Mesenchymal stem cell (in vitro differentiated cells and primary cell): ENCODE data around the gene ELFN1.

ENCODE experiments used
- DNase-seq: peaks from one replicate; pipeline ENCODE4 v3.0.0-alpha.2; 2013
- H2AFZ ChIP-seq: one replicate; pipeline ENCODE4 v1.6.1; 2013; ENCODE audit warnings: low read depth, mild to moderate bottlenecking, control low read depth, inconsistent platforms, low read length, moderate library complexity
- H2AK5ac ChIP-seq: 2 replicates; pipeline ENCODE4 v1.6.1; 2013; ENCODE audit warnings: low read length, moderate library complexity, mild to moderate bottlenecking, inconsistent platforms; ENCODE audit not compliant: severe bottlenecking
- H2BK120ac ChIP-seq: one replicate; pipeline ENCODE4 v1.6.1; 2013; ENCODE audit warnings: low read depth, mild to moderate bottlenecking, inconsistent platforms, low read length, moderate library complexity
- H2BK12ac ChIP-seq, 2 experiments: one replicate each; pipeline ENCODE4 v1.6.1; 2013; ENCODE audit warnings: inconsistent platforms in 2 of 2, low read length in 2 of 2, mild to moderate bottlenecking in 2 of 2, moderate library complexity in 2 of 2, control low read depth in 1 of 2
- H2BK15ac ChIP-seq: one replicate; pipeline ENCODE4 v1.6.1; 2013; ENCODE audit warnings: mild to moderate bottlenecking, low read depth, inconsistent platforms; ENCODE audit not compliant: poor library complexity, severe bottlenecking
- H2BK5ac ChIP-seq: 2 replicates; pipeline ENCODE4 v1.6.1; 2013; ENCODE audit warnings: low read depth, mild to moderate bottlenecking, low read length, control low read depth, inconsistent platforms; ENCODE audit not compliant: poor library complexity, severe bottlenecking
- H3K14ac ChIP-seq, 2 experiments: one replicate each; pipeline ENCODE4 v1.6.1; 2013; ENCODE audit warnings: inconsistent platforms in 2 of 2, low read length in 2 of 2, control low read depth in 1 of 2, mild to moderate bottlenecking in 1 of 2, moderate library complexity in 1 of 2
- H3K18ac ChIP-seq, 2 experiments: one replicate each; pipeline ENCODE4 v1.6.1; 2013; ENCODE audit warnings: inconsistent platforms in 2 of 2, low read length in 2 of 2, control low read depth in 1 of 2, low read depth in 1 of 2, mild to moderate bottlenecking in 1 of 2
- H3K23ac ChIP-seq, 2 experiments: one replicate each; pipeline ENCODE4 v1.6.1; 2013; ENCODE audit warnings: inconsistent platforms in 2 of 2, low read length in 2 of 2, mild to moderate bottlenecking in 2 of 2, moderate library complexity in 2 of 2, control low read depth in 1 of 2
- H3K27ac ChIP-seq: 2 replicates; pipeline ENCODE4 v1.5.1; 2013; ENCODE audit warnings: mild to moderate bottlenecking, moderate library complexity, low read length, control low read depth, inconsistent platforms; ENCODE audit not compliant: poor library complexity, severe bottlenecking
- H3K27me3 ChIP-seq, 2 experiments: 2 replicates each; pipeline versions ENCODE4 v1.6.1 to v1.7.0; 2013; ENCODE audit warnings: low read length in 2 of 2, mild to moderate bottlenecking in 2 of 2, moderate library complexity in 2 of 2, control low read depth in 1 of 2, inconsistent platforms in 1 of 2; ENCODE audit not compliant: control insufficient read depth in 1 of 2, insufficient read depth in 1 of 2
- H3K36me3 ChIP-seq, 2 experiments: 2 replicates each; pipeline versions ENCODE4 v1.6.1 to v1.7.0; 2013; ENCODE audit warnings: low read length in 2 of 2, control low read depth in 1 of 2, inconsistent platforms in 1 of 2, low read depth in 1 of 2, mild to moderate bottlenecking in 1 of 2; ENCODE audit not compliant: insufficient read depth in 2 of 2, control insufficient read depth in 1 of 2
- H3K4ac ChIP-seq, 2 experiments: one replicate each; pipeline ENCODE4 v1.6.1; 2013; ENCODE audit warnings: inconsistent platforms in 2 of 2, low read length in 2 of 2, mild to moderate bottlenecking in 2 of 2, moderate library complexity in 2 of 2, control low read depth in 1 of 2, low read depth in 1 of 2
- H3K4me1 ChIP-seq: 2 replicates; pipeline ENCODE4 v1.6.1; 2013; ENCODE audit warnings: low read depth, low read length, control low read depth; ENCODE audit not compliant: control insufficient read depth, insufficient read depth
- H3K4me2 ChIP-seq: 2 replicates; pipeline ENCODE4 v1.6.1; 2013; ENCODE audit warnings: low read length, mild to moderate bottlenecking, inconsistent platforms; ENCODE audit not compliant: poor library complexity, severe bottlenecking
- H3K4me3 ChIP-seq, 2 experiments: 2 replicates each; pipeline versions ENCODE4 v1.5.1 to v1.7.0; 2013; ENCODE audit warnings: low read length in 2 of 2, mild to moderate bottlenecking in 2 of 2, control low read depth in 1 of 2, low read depth in 1 of 2; ENCODE audit not compliant: insufficient read depth in 1 of 2
- H3K79me1 ChIP-seq: replicated peaks from 2 replicates; pipeline ENCODE4 v1.6.1; 2013; ENCODE audit warnings: mild to moderate bottlenecking, control low read depth, low read length, inconsistent platforms; ENCODE audit not compliant: poor library complexity, severe bottlenecking
- H3K9ac ChIP-seq: 2 replicates; pipeline ENCODE4 v1.7.0; 2013; ENCODE audit warnings: mild to moderate bottlenecking, low read length, moderate library complexity
- H3K9me3 ChIP-seq: 2 replicates; pipeline ENCODE4 v1.7.0; 2013; ENCODE audit warnings: mild to moderate bottlenecking, low read length; ENCODE audit not compliant: control insufficient read depth
- H4K8ac ChIP-seq: one replicate; pipeline ENCODE4 v1.6.1; 2013; ENCODE audit warnings: inconsistent platforms, mild to moderate bottlenecking, low read length, moderate library complexity
- H4K91ac ChIP-seq: one replicate; pipeline ENCODE4 v1.6.1; 2013; ENCODE audit warnings: mild to moderate bottlenecking, low read length, inconsistent platforms
- WGBS: methylation state at CpG from one replicate; pipeline ENCODE4 v1.1.7; 2013; ENCODE audit warnings: mixed read lengths; 5-methylcytosine and 5-hydroxymethylcytosine counted together

Gene ELFN1

DNA sequence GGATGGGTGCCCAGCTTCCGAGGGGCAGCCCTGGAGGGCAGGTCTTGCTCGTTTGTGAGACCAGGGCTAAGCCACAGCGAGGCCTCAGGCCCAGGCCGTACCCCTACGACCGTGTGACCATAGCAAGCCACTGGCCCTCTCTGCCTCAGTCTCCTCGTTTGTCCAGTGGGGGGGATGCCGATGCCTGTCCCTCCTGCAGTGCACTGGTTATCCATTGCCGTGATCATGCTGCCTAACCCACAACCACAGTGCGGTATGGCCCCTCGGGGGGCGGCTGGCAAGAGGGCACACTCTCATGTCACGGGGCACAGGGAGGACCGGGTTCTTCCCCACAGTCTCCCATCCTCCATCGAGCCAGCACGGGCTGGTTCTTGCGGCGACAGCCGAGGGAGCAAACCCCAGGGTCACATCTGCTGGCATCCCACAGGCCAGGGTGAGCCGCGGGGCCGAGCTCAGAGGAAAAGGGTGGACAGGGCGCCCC, 80.5 kb downstream of the ELFN1 start:
- Histone ChIP-seq H3K23ac (no peak overlapping the region), H2AK5ac (no peak overlapping the region), H3K27ac (no peak overlapping the region), H2BK12ac (no peak overlapping the region), H3K9me3 (no peaks in the 10 kb centered on the region), H3K79me1 (no peaks in the 10 kb centered on the region), H3K27me3 (peaks cover 36 to 61% of the 10 kb centered on the region in 2 experiments), H3K14ac (no peak overlapping the region), H3K4me3 (no peak overlapping the region), H3K4ac (no peak overlapping the region), H3K4me1 (peaks cover 2% of the 10 kb centered on the region), H2AFZ (no peak overlapping the region), H2BK15ac (no peak overlapping the region), H3K18ac (no peak overlapping the region), H2BK5ac (no peak overlapping the region), H3K4me2 (no peak overlapping the region), H3K9ac (no peak overlapping the region), H4K8ac (no peak overlapping the region), H3K36me3 (no peaks in the 10 kb centered on the region), H2BK120ac (no peak overlapping the region), H4K91ac (no peak overlapping the region)
- no peak for DNase-seq
- WGBS: 88% methylated on average over 23 of the region's 23 CpGs

DNA sequence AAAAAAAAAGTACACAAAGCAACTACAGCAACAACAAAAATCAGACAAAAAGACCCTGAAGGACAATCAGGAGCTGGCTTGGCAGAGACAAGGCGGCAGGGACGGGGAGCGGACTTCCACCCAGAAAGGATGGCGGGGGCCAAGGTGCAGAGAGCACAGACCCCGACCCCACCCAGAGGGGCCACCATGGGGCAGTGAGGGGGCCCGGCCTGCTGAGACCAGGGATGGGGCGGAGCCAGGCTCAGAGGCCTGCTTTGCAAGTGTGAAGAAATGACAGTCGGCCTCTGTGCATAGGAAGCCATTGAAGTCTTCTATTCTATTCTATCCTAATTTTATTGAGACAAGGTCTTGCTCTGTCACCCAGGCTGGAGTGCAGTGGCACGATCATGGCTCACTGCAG, 82.0 kb downstream of the ELFN1 start:
- Histone ChIP-seq H3K36me3 (no peaks in the 10 kb centered on the region), H3K79me1 (no peaks in the 10 kb centered on the region), H3K18ac (no peak overlapping the region), H2AK5ac (no peak overlapping the region), H3K27me3 (peaks cover 45 to 76% of the 10 kb centered on the region in 2 experiments), H2BK5ac (no peak overlapping the region), H2BK15ac (no peak overlapping the region), H4K91ac (no peak overlapping the region), H3K4me1 (peaks cover 6% of the 10 kb centered on the region), H3K4me3 (no peak overlapping the region), H3K23ac (no peak overlapping the region), H2BK12ac (no peak overlapping the region), H4K8ac (no peak overlapping the region), H3K9ac (no peak overlapping the region), H3K4ac (no peak overlapping the region), H3K9me3 (no peaks in the 10 kb centered on the region), H3K4me2 (no peak overlapping the region), H3K14ac (no peak overlapping the region), H2BK120ac (no peak overlapping the region), H3K27ac (no peak overlapping the region), H2AFZ (no peak overlapping the region)
- no peak for DNase-seq
- WGBS: 80% methylated on average over 7 of the region's 9 CpGs

- no peak overlapping the region for H3K4ac ChIP-seq
- peaks cover 5% of the 10 kb centered on the region for H3K4me1 ChIP-seq
- 89% methylated on average over 17 of the region's 21 CpGs for WGBS
- no peaks in the 10 kb centered on the region for H3K9me3 ChIP-seq
- peaks cover 54 to 83% of the 10 kb centered on the region in 2 experiments for H3K27me3 ChIP-seq
- no peak overlapping the region for H3K18ac ChIP-seq
- H3K4me2 ChIP-seq: no peak overlapping the region
- H2BK5ac ChIP-seq: no peak overlapping the region
- H3K23ac ChIP-seq: no peak overlapping the region
- H3K4me3 ChIP-seq: no peak overlapping the region
- H3K79me1 ChIP-seq: no peaks in the 10 kb centered on the region
- H2BK15ac ChIP-seq: no peak overlapping the region
- no peak overlapping the region for H2BK120ac ChIP-seq
- H3K14ac ChIP-seq: no peak overlapping the region
- no peak overlapping the region for H3K27ac ChIP-seq
- DNase-seq: no peak
- no peak overlapping the region for H4K8ac ChIP-seq
- no peaks in the 10 kb centered on the region for H3K36me3 ChIP-seq
- H2AK5ac ChIP-seq: no peak overlapping the region
- no peak overlapping the region for H3K9ac ChIP-seq
- no peak overlapping the region for H2AFZ ChIP-seq
- H4K91ac ChIP-seq: no peak overlapping the region
- H2BK12ac ChIP-seq: no peak overlapping the region
Observed at GRCh38 chr7:1752771-1753563, 82.9 kb downstream of the ELFN1 start.

DNA sequence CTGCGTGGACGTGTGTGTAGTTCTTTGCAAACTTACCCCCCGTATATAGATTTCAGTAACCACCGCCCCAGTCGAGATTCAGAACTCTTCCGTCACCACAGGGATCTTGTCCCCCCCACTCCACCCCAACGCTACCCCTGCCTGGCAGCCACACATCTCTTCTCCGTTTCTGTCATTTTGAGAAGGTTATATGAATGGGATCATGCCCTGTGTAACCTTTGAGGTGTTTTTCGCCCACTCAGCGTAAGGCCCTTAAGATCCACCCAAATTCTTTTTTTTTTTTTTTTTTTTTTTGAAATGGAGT, 83.4 kb downstream of the ELFN1 start:
- Histone ChIP-seq H3K27ac (no peak overlapping the region), H3K14ac (no peak overlapping the region), H4K91ac (no peak overlapping the region), H3K4me1 (peaks cover 4% of the 10 kb centered on the region), H2BK12ac (no peak overlapping the region), H3K9ac (no peak overlapping the region), H2AK5ac (no peak overlapping the region), H2BK15ac (no peak overlapping the region), H3K79me1 (no peaks in the 10 kb centered on the region), H2AFZ (no peak overlapping the region), H2BK120ac (no peak overlapping the region), H3K36me3 (no peaks in the 10 kb centered on the region), H4K8ac (no peak overlapping the region), H3K18ac (no peak overlapping the region), H2BK5ac (no peak overlapping the region), H3K27me3 (peaks cover 55 to 83% of the 10 kb centered on the region in 2 experiments), H3K23ac (no peak overlapping the region), H3K4me3 (no peak overlapping the region), H3K4me2 (no peak overlapping the region), H3K9me3 (no peaks in the 10 kb centered on the region), H3K4ac (no peak overlapping the region)
- no peak for DNase-seq
- 94% methylated on average over 9 of the region's 10 CpGs for WGBS
